HCT116 (cell line): ENCODE data around the gene EHD3.

Experiments used
- SP1 ChIP-seq: IDR thresholded peaks from 2 replicates; pipeline ENCODE4 v1.6.1; 2012; ENCODE audit warnings: low read depth
- TF ChIP-seq, protein P1 (sequence below), 3 experiments: fragments of 200-600 bp in 1 of 3; sonication (generic) in 1 of 3; IDR thresholded peaks in 2 of 3; conservative IDR thresholded peaks in 1 of 3; 2 replicates each; pipeline ENCODE4 v1.5.1; 2012 to 2017; ENCODE audit warnings: low read depth in 2 of 3, low read length in 2 of 3, antibody characterized with exemption in 1 of 3, borderline replicate concordance in 1 of 3, control low read depth in 1 of 3, mild to moderate bottlenecking in 1 of 3, mixed read lengths in 1 of 3, mixed run types in 1 of 3, moderate library complexity in 1 of 3; ENCODE audit not compliant: insufficient read depth in 1 of 3

GRCh38 chr2:31207790-31208189 is 26.2 kb upstream of the EHD3 start:
- TF ChIP-seq, protein P1, sequence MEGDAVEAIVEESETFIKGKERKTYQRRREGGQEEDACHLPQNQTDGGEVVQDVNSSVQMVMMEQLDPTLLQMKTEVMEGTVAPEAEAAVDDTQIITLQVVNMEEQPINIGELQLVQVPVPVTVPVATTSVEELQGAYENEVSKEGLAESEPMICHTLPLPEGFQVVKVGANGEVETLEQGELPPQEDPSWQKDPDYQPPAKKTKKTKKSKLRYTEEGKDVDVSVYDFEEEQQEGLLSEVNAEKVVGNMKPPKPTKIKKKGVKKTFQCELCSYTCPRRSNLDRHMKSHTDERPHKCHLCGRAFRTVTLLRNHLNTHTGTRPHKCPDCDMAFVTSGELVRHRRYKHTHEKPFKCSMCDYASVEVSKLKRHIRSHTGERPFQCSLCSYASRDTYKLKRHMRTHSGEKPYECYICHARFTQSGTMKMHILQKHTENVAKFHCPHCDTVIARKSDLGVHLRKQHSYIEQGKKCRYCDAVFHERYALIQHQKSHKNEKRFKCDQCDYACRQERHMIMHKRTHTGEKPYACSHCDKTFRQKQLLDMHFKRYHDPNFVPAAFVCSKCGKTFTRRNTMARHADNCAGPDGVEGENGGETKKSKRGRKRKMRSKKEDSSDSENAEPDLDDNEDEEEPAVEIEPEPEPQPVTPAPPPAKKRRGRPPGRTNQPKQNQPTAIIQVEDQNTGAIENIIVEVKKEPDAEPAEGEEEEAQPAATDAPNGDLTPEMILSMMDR (IDR thresholded peaks at IDR 0.05 in 2 of 3, conservative IDR thresholded peaks at IDR 0.05 in 1 of 3; ENCODE audit: borderline replicate concordance in 1 of 3, insufficient read depth in 1 of 3, low read depth in 2 of 3, low read length in 2 of 3): no peak
- no peak for TF ChIP-seq SP1
